Caco-2 (cell line): ENCODE data around the gene PTPN6. TPM values are rescaled to one million over a fixed set of nuclear protein-coding genes. Genes with fewer than 3 reads are reported as not detected.

ENCODE experiments used
- BruUV-seq: library from RNA; stranded (reverse); fragments of 400-500 nt; replicated peaks from 2 replicates; lab custom pipeline; 2021; lab: Mats Ljungman, UMichigan
- CTCF ChIA-PET: fragments of 300-600 bp; sonication (Branson Sonifier 250); formaldehyde crosslinking; loops from one replicate; lab custom pipeline; 2022; ENCODE audit warnings: antibody characterized with exemption; lab: Charles Lee
- POLR2A ChIA-PET: fragments of 300-600 bp; sonication (Branson Sonifier 250); formaldehyde crosslinking; loops from one replicate; lab custom pipeline; 2022; ENCODE audit warnings: antibody characterized with exemption; lab: Charles Lee
- DNase-seq, 2 experiments: peaks; one replicate each; pipeline versions ENCODE4 v3.0.0 to v3.0.0-alpha.2; 2020 to 2022
- H3K27me3 ChIP-seq: replicated peaks from 2 replicates; pipeline ENCODE4 v1.6.0; 2011; ENCODE audit warnings: low read length; ENCODE audit not compliant: control insufficient read depth, insufficient read depth
- H3K36me3 ChIP-seq: 2 replicates; pipeline ENCODE4 v1.5.1; 2011; ENCODE audit warnings: low read length; ENCODE audit not compliant: control insufficient read depth, insufficient read depth
- H3K4me1 ChIP-seq: fragments of 250-450 bp; sonication (Bioruptor Pico); 2 replicates; pipeline ENCODE4 v1.5.1; 2020; ENCODE audit warnings: mild to moderate bottlenecking
- H3K4me3 ChIP-seq: 2 replicates; pipeline ENCODE4 v1.5.1; 2011; ENCODE audit warnings: low read depth, mild to moderate bottlenecking, control low read depth, low read length
- H3K9me3 ChIP-seq: fragments of 250-450 bp; sonication (Bioruptor Pico); 2 replicates; pipeline ENCODE4 v1.5.1; 2020; ENCODE audit warnings: mild to moderate bottlenecking, moderate library complexity
- H3K27ac Mint-ChIP-seq: one replicate; pipeline ENCODE4 v1.8.0; 2022; ENCODE audit warnings: mixed read lengths; ENCODE audit not compliant: unreplicated experiment
- H3K27me3 Mint-ChIP-seq: one replicate; pipeline ENCODE4 v1.8.0; 2022; ENCODE audit warnings: mixed read lengths; ENCODE audit not compliant: insufficient read depth, unreplicated experiment
- H3K36me3 Mint-ChIP-seq: one replicate; pipeline ENCODE4 v1.8.0; 2022; ENCODE audit warnings: mild to moderate bottlenecking, mixed read lengths; ENCODE audit not compliant: insufficient read depth, unreplicated experiment
- H3K4me1 Mint-ChIP-seq: one replicate; pipeline ENCODE4 v1.8.0; 2022; ENCODE audit warnings: low read depth, mixed read lengths; ENCODE audit not compliant: unreplicated experiment
- H3K4me3 Mint-ChIP-seq: one replicate; pipeline ENCODE4 v1.8.0; 2022; ENCODE audit warnings: mild to moderate bottlenecking, moderate library complexity, mixed read lengths; ENCODE audit not compliant: unreplicated experiment
- H3K9me3 Mint-ChIP-seq: one replicate; pipeline ENCODE4 v1.8.0; 2022; ENCODE audit warnings: mixed read lengths; ENCODE audit not compliant: unreplicated experiment
- CTCF ChIP-seq, 2 experiments: fragments of 200-600 bp in 1 of 2; IDR thresholded peaks; 1 replicate in 1 of 2; 2 replicates in 1 of 2; pipeline versions ENCODE4 v1.5.1 to v1.8.0; 2011 to 2022; ENCODE audit warnings: antibody characterized with exemption in 1 of 2, control low read depth in 1 of 2, inconsistent platforms in 1 of 2, low read depth in 1 of 2, low read length in 1 of 2, mild to moderate bottlenecking in 1 of 2, moderate library complexity in 1 of 2; ENCODE audit not compliant: insufficient read depth in 1 of 2, severe bottlenecking in 1 of 2, unreplicated experiment in 1 of 2
- intact Hi-C: fragments of 100-400 bp; cut with micrococcal nuclease; formaldehyde crosslinking; loops from one replicate; pipeline ENCODE4 v1.10.0; 2022; ENCODE audit not compliant: unreplicated experiment
- total RNA-seq: library from RNA; stranded (reverse); gene quantifications from 2 replicates; pipeline ENCODE4 v1.2.3, GENCODE V29; 2022

The PTPN6 gene
- total RNA-seq, 1 experiment from 2014 or later, result 43.9 TPM

- peak overlapping the region; percentile 91 for H3K4me3 ChIP-seq
- peak overlapping the region; percentile 85 for H3K4me3 Mint-ChIP-seq
- H3K27ac Mint-ChIP-seq, result peak overlapping the region; percentile 76
- peaks cover 43% of the 10 kb centered on the region for H3K4me1 ChIP-seq
- ChIA-PET POLR2A (interaction anchor here (2.0 kb wide), 3 partner anchors 9 to 17 kb away, joined by 5 to 18 read pairs (median 14); partner anchors contain the start of gene C12orf57), CTCF (interaction anchor here (0.6 to 5.7 kb wide), 6 partner anchors 10 to 179 kb away, joined by 3 to 56 read pairs (median 5); no protein-coding TSS in a partner anchor)
- H3K4me1 Mint-ChIP-seq, result peaks cover 66% of the 10 kb centered on the region
- no peak for TF ChIP-seq CTCF (IDR thresholded peaks at IDR 0.05; ENCODE audit: insufficient read depth in 1 of 2, low read depth in 1 of 2, low read length in 1 of 2, severe bottlenecking in 1 of 2, unreplicated experiment in 1 of 2)
- no peaks in the 10 kb centered on the region for H3K9me3 Mint-ChIP-seq
- H3K36me3 ChIP-seq, result peaks cover 2% of the 10 kb centered on the region; the same call in 1 of the 2 replicates
- no peaks in the 10 kb centered on the region for H3K27me3 ChIP-seq
- intact Hi-C loops, result no loop called here
- no TSS peak for BruUV-seq
- H3K9me3 ChIP-seq, result no peaks in the 10 kb centered on the region
- H3K27me3 Mint-ChIP-seq, result no peaks in the 10 kb centered on the region
- peaks cover 31% of the 10 kb centered on the region for H3K36me3 Mint-ChIP-seq
- peak in 1 of 2 experiments; percentile 44 for DNase-seq
Observed at GRCh38 chr12:6928703-6929407, 22.3 kb upstream of the PTPN6 start.

GRCh38 chr12:6929466-6930452, 21.4 kb upstream of the PTPN6 start:
- peak overlapping the region; percentile 85 for H3K4me3 Mint-ChIP-seq
- no peak for DNase-seq
- Histone ChIP-seq H3K4me1 (peaks cover 39% of the 10 kb centered on the region), H3K4me3 (peak overlapping the region; percentile 91), H3K36me3 (peaks cover 6% of the 10 kb centered on the region; the same call in 1 of the 2 replicates), H3K27me3 (no peaks in the 10 kb centered on the region), H3K9me3 (no peaks in the 10 kb centered on the region)
- TF ChIP-seq CTCF (IDR thresholded peaks at IDR 0.05; ENCODE audit: insufficient read depth in 1 of 2, low read depth in 1 of 2, low read length in 1 of 2, severe bottlenecking in 1 of 2, unreplicated experiment in 1 of 2), result no peak
- peak overlapping the region; percentile 76 for H3K27ac Mint-ChIP-seq
- POLR2A ChIA-PET, result interaction anchor here (2.0 kb wide), 3 partner anchors 8 to 16 kb away, joined by 5 to 18 read pairs (median 14); partner anchors contain the start of gene C12orf57
- H3K9me3 Mint-ChIP-seq, result no peaks in the 10 kb centered on the region
- intact Hi-C loops, result no loop called here
- CTCF ChIA-PET, result interaction anchor here (0.6 to 5.7 kb wide), 4 partner anchors 9 to 178 kb away, joined by 3 to 56 read pairs (median 5); no protein-coding TSS in a partner anchor
- peaks cover 36% of the 10 kb centered on the region for H3K36me3 Mint-ChIP-seq
- H3K4me1 Mint-ChIP-seq, result peaks cover 59% of the 10 kb centered on the region
- TSS peak; percentile 14 for BruUV-seq
- H3K27me3 Mint-ChIP-seq, result no peaks in the 10 kb centered on the region

DNA sequence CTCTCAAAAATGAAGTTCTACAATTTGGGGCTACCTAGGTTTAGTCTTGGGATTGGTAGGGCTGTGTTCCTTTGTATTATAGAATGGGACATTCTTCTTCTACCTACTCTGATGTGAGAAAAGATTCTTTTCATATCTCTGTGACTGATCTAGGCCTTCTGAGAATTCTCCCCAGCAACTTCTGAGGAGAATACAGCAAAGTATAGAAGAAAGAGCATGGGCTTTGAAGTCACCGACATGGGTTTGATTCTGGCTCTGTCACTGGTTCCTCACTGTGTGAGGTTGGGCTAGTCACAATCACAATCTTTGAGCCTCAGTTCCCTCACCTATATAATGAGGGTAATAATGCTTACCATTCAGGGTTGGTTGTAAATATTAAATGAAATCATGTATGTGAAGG, 18.4 kb upstream of the PTPN6 start:
- BruUV-seq, result no TSS peak
- no peaks in the 10 kb centered on the region for H3K9me3 ChIP-seq
- intact Hi-C loops, result no loop called here
- ChIA-PET CTCF (interaction anchor here (0.6 kb wide), 1 partner anchor 154 kb away, joined by 3 read pairs; no protein-coding TSS in a partner anchor), POLR2A (no interaction called here)
- Mint-ChIP-seq H3K4me1 (peaks cover 46% of the 10 kb centered on the region), H3K36me3 (peaks cover 64% of the 10 kb centered on the region), H3K27ac (no peak overlapping the region), H3K4me3 (no peak overlapping the region), H3K27me3 (no peaks in the 10 kb centered on the region), H3K9me3 (no peaks in the 10 kb centered on the region)
- no peak for DNase-seq
- H3K27me3 ChIP-seq, result no peaks in the 10 kb centered on the region
- no peak for TF ChIP-seq CTCF (IDR thresholded peaks at IDR 0.05; ENCODE audit: insufficient read depth in 1 of 2, low read depth in 1 of 2, low read length in 1 of 2, severe bottlenecking in 1 of 2, unreplicated experiment in 1 of 2)
- peaks cover 25% of the 10 kb centered on the region for H3K4me1 ChIP-seq
- no peak overlapping the region for H3K4me3 ChIP-seq
- H3K36me3 ChIP-seq, result peaks cover 10% of the 10 kb centered on the region
